ENCODE results near the gene ALDH8A1.
"Not testable (repeated sequence)": the region's sequence is repeated elsewhere in the genome, so short reads cannot be mapped to it uniquely, and the experiment has no call there.

Gene ALDH8A1

GRCh38 chr6:134902936-134903335 lies 47.0 kb downstream of the ALDH8A1 start:
- ATAC-seq (ENCODE audit: low read depth) (no peak), DNase-seq (ENCODE audit: low spot score) (no peak)
- H3K4me3 ChIP-seq (ENCODE audit: severe bottlenecking) = no peak overlapping the region
- no peaks in the 10 kb centered on the region for H3K36me3 ChIP-seq (ENCODE audit: low read depth)
- no peaks in the 10 kb centered on the region for H3K9me3 ChIP-seq (ENCODE audit: severe bottlenecking)
- no peak for TF ChIP-seq CTCF (IDR thresholded peaks at IDR 0.05; ENCODE audit: poor library complexity, severe bottlenecking)
- no peak overlapping the region for H3K27ac ChIP-seq (ENCODE audit: poor library complexity, severe bottlenecking)
- no peaks in the 10 kb centered on the region for H3K27me3 ChIP-seq (ENCODE audit: insufficient read depth, poor library complexity, severe bottlenecking)
- H3K4me1 ChIP-seq (ENCODE audit: insufficient read depth, poor library complexity, severe bottlenecking) = no peaks in the 10 kb centered on the region

- Histone ChIP-seq H3K27me3 (ENCODE audit: insufficient read depth, poor library complexity, severe bottlenecking) (no peaks in the 10 kb centered on the region), H3K4me1 (ENCODE audit: insufficient read depth, poor library complexity, severe bottlenecking) (no peaks in the 10 kb centered on the region), H3K36me3 (ENCODE audit: low read depth) (no peaks in the 10 kb centered on the region), H3K27ac (ENCODE audit: poor library complexity, severe bottlenecking) (no peak overlapping the region), H3K9me3 (ENCODE audit: severe bottlenecking) (no peaks in the 10 kb centered on the region), H3K4me3 (ENCODE audit: severe bottlenecking) (no peak overlapping the region)
- no peak for TF ChIP-seq CTCF (IDR thresholded peaks at IDR 0.05; ENCODE audit: poor library complexity, severe bottlenecking)
- no peak for ATAC-seq (ENCODE audit: low read depth)
- DNase-seq (ENCODE audit: low spot score) = no peak
Observed at GRCh38 chr6:134902074-134902861, 47.6 kb downstream of the ALDH8A1 start.

GRCh38 chr6:134898575-134898974 lies 51.3 kb downstream of the ALDH8A1 start:
- no peaks in the 10 kb centered on the region for H3K9me3 ChIP-seq (ENCODE audit: severe bottlenecking)
- H3K4me3 ChIP-seq (ENCODE audit: severe bottlenecking) = no peak overlapping the region
- H3K36me3 ChIP-seq (ENCODE audit: low read depth) = no peaks in the 10 kb centered on the region
- ATAC-seq (ENCODE audit: low read depth) = no peak
- DNase-seq (ENCODE audit: low spot score) = no peak
- H3K27me3 ChIP-seq (ENCODE audit: insufficient read depth, poor library complexity, severe bottlenecking) = no peaks in the 10 kb centered on the region
- H3K4me1 ChIP-seq (ENCODE audit: insufficient read depth, poor library complexity, severe bottlenecking) = no peaks in the 10 kb centered on the region
- TF ChIP-seq CTCF (IDR thresholded peaks at IDR 0.05; ENCODE audit: poor library complexity, severe bottlenecking) = no peak
- no peak overlapping the region for H3K27ac ChIP-seq (ENCODE audit: poor library complexity, severe bottlenecking)

GRCh38 chr6:134898166-134898565 lies 51.7 kb downstream of the ALDH8A1 start:
- not testable (repeated sequence) for DNase-seq (ENCODE audit: low spot score); H3K36me3 ChIP-seq (ENCODE audit: low read depth); H3K9me3 ChIP-seq (ENCODE audit: severe bottlenecking); H3K27ac ChIP-seq (ENCODE audit: poor library complexity, severe bottlenecking); H3K4me1 ChIP-seq (ENCODE audit: insufficient read depth, poor library complexity, severe bottlenecking); H3K4me3 ChIP-seq (ENCODE audit: severe bottlenecking); ATAC-seq (ENCODE audit: low read depth); H3K27me3 ChIP-seq (ENCODE audit: insufficient read depth, poor library complexity, severe bottlenecking)

- ATAC-seq (ENCODE audit: low read depth) = no peak
- no peaks in the 10 kb centered on the region for H3K36me3 ChIP-seq (ENCODE audit: low read depth)
- no peak overlapping the region for H3K27ac ChIP-seq (ENCODE audit: poor library complexity, severe bottlenecking)
- DNase-seq (ENCODE audit: low spot score) = no peak
- TF ChIP-seq CTCF (IDR thresholded peaks at IDR 0.05; ENCODE audit: poor library complexity, severe bottlenecking) = no peak
- no peaks in the 10 kb centered on the region for H3K4me1 ChIP-seq (ENCODE audit: insufficient read depth, poor library complexity, severe bottlenecking)
- peaks cover 3% of the 10 kb centered on the region for H3K9me3 ChIP-seq (ENCODE audit: severe bottlenecking)
- H3K4me3 ChIP-seq (ENCODE audit: severe bottlenecking) = no peak overlapping the region
- no peaks in the 10 kb centered on the region for H3K27me3 ChIP-seq (ENCODE audit: insufficient read depth, poor library complexity, severe bottlenecking)
Observed at GRCh38 chr6:134896910-134897309, 53.0 kb downstream of the ALDH8A1 start.

Data from RWPE2 (cell line).